Activated naive CD4-positive, alpha-beta T cell treated with anti-CD3 and anti-CD28 coated beads, Interleukin-2, amount 10 ng/mL, durations not matched to agents 7 days and 5 days (primary cell): Measurements from ENCODE around the gene NEK7.

ENCODE experiments used
- CTCF ChIA-PET: fragments of 350-600 bp; sonication (Branson Sonifier 250); formaldehyde crosslinking; loops from one replicate; lab custom pipeline; 2021; ENCODE audit warnings: antibody characterized with exemption; lab: Charles Lee
- DNase-seq: peaks from one replicate; pipeline ENCODE4 v3.0.0-alpha.2; 2020
- H3K27ac Mint-ChIP-seq: one replicate; pipeline ENCODE4 v1.8.0; 2021; ENCODE audit warnings: mild to moderate bottlenecking, moderate library complexity, mixed read lengths
- H3K27me3 Mint-ChIP-seq: one replicate; pipeline ENCODE4 v1.8.0; 2021; ENCODE audit warnings: mild to moderate bottlenecking, mixed read lengths
- H3K36me3 Mint-ChIP-seq: one replicate; pipeline ENCODE4 v1.8.0; 2021; ENCODE audit warnings: mixed read lengths
- H3K4me1 Mint-ChIP-seq: one replicate; pipeline ENCODE4 v1.8.0; 2021; ENCODE audit warnings: mixed read lengths
- H3K4me3 Mint-ChIP-seq: one replicate; pipeline ENCODE4 v1.8.0; 2021; ENCODE audit warnings: mild to moderate bottlenecking, moderate library complexity, mixed read lengths
- H3K9me3 Mint-ChIP-seq: one replicate; pipeline ENCODE4 v1.8.0; 2021; ENCODE audit warnings: mixed read lengths

NEK7 gene

GRCh38 chr1:198169672-198170071 is 12.9 kb downstream of the NEK7 start:
- CTCF ChIA-PET = no interaction called here

GRCh38 chr1:198171667-198172540 is 15.1 kb downstream of the NEK7 start:
- CTCF ChIA-PET = no interaction called here

More at GRCh38 chr1:198169672-198170071, 12.9 kb downstream of the NEK7 start:
- peaks cover 7% of the 10 kb centered on the region for H3K36me3 Mint-ChIP-seq
- no peak overlapping the region for H3K4me3 Mint-ChIP-seq
- no peak for DNase-seq
- no peaks in the 10 kb centered on the region for H3K27me3 Mint-ChIP-seq
- H3K27ac Mint-ChIP-seq = peak overlapping the region; percentile 33
- no peaks in the 10 kb centered on the region for H3K9me3 Mint-ChIP-seq
- H3K4me1 Mint-ChIP-seq = peaks cover 90% of the 10 kb centered on the region

GRCh38 chr1:198173832-198174231 is 17.0 kb downstream of the NEK7 start:
- Mint-ChIP-seq H3K9me3 (no peaks in the 10 kb centered on the region), H3K27me3 (no peaks in the 10 kb centered on the region), H3K36me3 (no peaks in the 10 kb centered on the region), H3K27ac (no peak overlapping the region), H3K4me1 (peaks cover 86% of the 10 kb centered on the region), H3K4me3 (no peak overlapping the region)
- CTCF ChIA-PET = no interaction called here
- no peak for DNase-seq

More at GRCh38 chr1:198171667-198172540, 15.1 kb downstream of the NEK7 start:
- no peaks in the 10 kb centered on the region for H3K9me3 Mint-ChIP-seq
- H3K27ac Mint-ChIP-seq = peak overlapping the region; percentile 38
- H3K4me3 Mint-ChIP-seq = no peak overlapping the region
- H3K36me3 Mint-ChIP-seq = no peaks in the 10 kb centered on the region
- H3K27me3 Mint-ChIP-seq = no peaks in the 10 kb centered on the region
- no peak for DNase-seq
- peaks cover 86% of the 10 kb centered on the region for H3K4me1 Mint-ChIP-seq

GRCh38 chr1:198174297-198174696 is 17.5 kb downstream of the NEK7 start:
- H3K27ac Mint-ChIP-seq = peak overlapping the region; percentile 67
- no peaks in the 10 kb centered on the region for H3K27me3 Mint-ChIP-seq
- no peak for DNase-seq
- peaks cover 85% of the 10 kb centered on the region for H3K4me1 Mint-ChIP-seq
- CTCF ChIA-PET = no interaction called here
- peak overlapping the region; percentile 15 for H3K4me3 Mint-ChIP-seq
- no peaks in the 10 kb centered on the region for H3K36me3 Mint-ChIP-seq
- no peaks in the 10 kb centered on the region for H3K9me3 Mint-ChIP-seq

- peak overlapping the region; percentile 69 for H3K27ac Mint-ChIP-seq
- CTCF ChIA-PET = no interaction called here
- no peak for DNase-seq
- no peaks in the 10 kb centered on the region for H3K36me3 Mint-ChIP-seq
- no peaks in the 10 kb centered on the region for H3K9me3 Mint-ChIP-seq
- H3K4me3 Mint-ChIP-seq = peak overlapping the region; percentile 4
- H3K27me3 Mint-ChIP-seq = no peaks in the 10 kb centered on the region
- H3K4me1 Mint-ChIP-seq = peaks cover 85% of the 10 kb centered on the region
Observed at GRCh38 chr1:198175423-198176170, 18.8 kb downstream of the NEK7 start.

- Mint-ChIP-seq H3K9me3 (no peaks in the 10 kb centered on the region), H3K27me3 (no peaks in the 10 kb centered on the region), H3K27ac (peak overlapping the region; percentile 69), H3K4me3 (peak overlapping the region; percentile 4), H3K4me1 (peaks cover 85% of the 10 kb centered on the region), H3K36me3 (no peaks in the 10 kb centered on the region)
- CTCF ChIA-PET = interaction anchor here (1.1 kb wide), 1 partner anchor 8 kb away, joined by 4 read pairs; no protein-coding TSS in a partner anchor
- no peak for DNase-seq
Observed at GRCh38 chr1:198176179-198176578, 19.4 kb downstream of the NEK7 start.

GRCh38 chr1:198177546-198177945 is 20.7 kb downstream of the NEK7 start:
- Mint-ChIP-seq H3K27ac (no peak overlapping the region), H3K36me3 (peaks cover 4% of the 10 kb centered on the region), H3K9me3 (no peaks in the 10 kb centered on the region), H3K27me3 (no peaks in the 10 kb centered on the region), H3K4me1 (peaks cover 86% of the 10 kb centered on the region), H3K4me3 (no peak overlapping the region)
- DNase-seq = no peak
- CTCF ChIA-PET = no interaction called here

GRCh38 chr1:198178615-198179014 is 21.8 kb downstream of the NEK7 start:
- Mint-ChIP-seq H3K4me1 (peaks cover 82% of the 10 kb centered on the region), H3K27ac (peak overlapping the region; percentile 3), H3K36me3 (peaks cover 4% of the 10 kb centered on the region), H3K4me3 (no peak overlapping the region), H3K9me3 (no peaks in the 10 kb centered on the region), H3K27me3 (no peaks in the 10 kb centered on the region)
- CTCF ChIA-PET = interaction anchor here (0.9 kb wide), 1 partner anchor 11 kb away, joined by 3 read pairs; no protein-coding TSS in a partner anchor
- no peak for DNase-seq

- Mint-ChIP-seq H3K4me1 (peaks cover 74% of the 10 kb centered on the region), H3K4me3 (peak overlapping the region; percentile 7), H3K27me3 (no peaks in the 10 kb centered on the region), H3K36me3 (peaks cover 6% of the 10 kb centered on the region), H3K9me3 (no peaks in the 10 kb centered on the region), H3K27ac (peak overlapping the region; percentile 55)
- DNase-seq = no peak
- CTCF ChIA-PET = no interaction called here
Observed at GRCh38 chr1:198179556-198179981, 22.8 kb downstream of the NEK7 start.

- Mint-ChIP-seq H3K27ac (no peak overlapping the region), H3K27me3 (no peaks in the 10 kb centered on the region), H3K36me3 (peaks cover 6% of the 10 kb centered on the region), H3K9me3 (no peaks in the 10 kb centered on the region), H3K4me1 (peaks cover 73% of the 10 kb centered on the region), H3K4me3 (no peak overlapping the region)
- CTCF ChIA-PET = no interaction called here
- no peak for DNase-seq
Observed at GRCh38 chr1:198183605-198184004, 26.8 kb downstream of the NEK7 start.

GRCh38 chr1:198184516-198184915 is 27.7 kb downstream of the NEK7 start:
- Mint-ChIP-seq H3K4me3 (no peak overlapping the region), H3K9me3 (no peaks in the 10 kb centered on the region), H3K4me1 (peaks cover 72% of the 10 kb centered on the region), H3K36me3 (peaks cover 6% of the 10 kb centered on the region), H3K27ac (no peak overlapping the region), H3K27me3 (no peaks in the 10 kb centered on the region)
- CTCF ChIA-PET = no interaction called here
- DNase-seq = no peak

GRCh38 chr1:198185146-198185545 is 28.3 kb downstream of the NEK7 start:
- Mint-ChIP-seq H3K9me3 (no peaks in the 10 kb centered on the region), H3K4me1 (peaks cover 66% of the 10 kb centered on the region), H3K36me3 (peaks cover 6% of the 10 kb centered on the region), H3K27me3 (no peaks in the 10 kb centered on the region), H3K27ac (no peak overlapping the region), H3K4me3 (no peak overlapping the region)
- CTCF ChIA-PET = interaction anchor here (1.2 kb wide), 1 partner anchor 27 kb away, joined by 3 read pairs; no protein-coding TSS in a partner anchor
- no peak for DNase-seq

- H3K4me1 Mint-ChIP-seq = peaks cover 62% of the 10 kb centered on the region
- no peak overlapping the region for H3K4me3 Mint-ChIP-seq
- CTCF ChIA-PET = interaction anchor here (0.8 to 1.2 kb wide), 2 partner anchors 11 to 27 kb away, joined by 3 read pairs; no protein-coding TSS in a partner anchor
- H3K27ac Mint-ChIP-seq = peak overlapping the region; percentile 47
- H3K36me3 Mint-ChIP-seq = peaks cover 6% of the 10 kb centered on the region
- DNase-seq = no peak
- no peaks in the 10 kb centered on the region for H3K27me3 Mint-ChIP-seq
- no peaks in the 10 kb centered on the region for H3K9me3 Mint-ChIP-seq
Observed at GRCh38 chr1:198185759-198186158, 29.0 kb downstream of the NEK7 start.

- no peaks in the 10 kb centered on the region for H3K9me3 Mint-ChIP-seq
- CTCF ChIA-PET = interaction anchor here (1.6 kb wide), 1 partner anchor 28 kb away, joined by 4 read pairs; no protein-coding TSS in a partner anchor
- no peak overlapping the region for H3K4me3 Mint-ChIP-seq
Observed at GRCh38 chr1:198186916-198187580, 30.2 kb downstream of the NEK7 start.

More at GRCh38 chr1:198186916-198187580, 30.2 kb downstream of the NEK7 start:
- Mint-ChIP-seq H3K27me3 (no peaks in the 10 kb centered on the region), H3K36me3 (peaks cover 6% of the 10 kb centered on the region), H3K4me1 (peaks cover 50% of the 10 kb centered on the region), H3K27ac (peak overlapping the region; percentile 28)
- DNase-seq = no peak
